GM13977 (cell line): ENCODE data around the gene ACBD4.
A peak's percentile ranks its signal among the peaks of the same experiment; 100 is the strongest.

Experiments used
- DNase-seq: peaks from one replicate; pipeline ENCODE4 v3.0.0; 2012; ENCODE audit warnings: low spot score
- in situ Hi-C: fragments of 300-500 bp; cut with MboI; formaldehyde crosslinking; loops from one replicate; pipeline ENCODE4 v1.12.0; 2022; ENCODE audit warnings: low sequenced_read_pairs, low pct_unique_long_range_greater_than_20kb, mixed read lengths, inconsistent platforms; ENCODE audit not compliant: unreplicated experiment
- TF ChIP-seq, protein P1 (sequence below): IDR thresholded peaks from 2 replicates; pipeline ENCODE4 v1.5.1; 2012; ENCODE audit warnings: mild to moderate bottlenecking, control low read depth; ENCODE audit not compliant: insufficient read depth; ENCODE audit errors: extremely low read depth, missing control alignments

The ACBD4 gene

GRCh38 chr17:45129940-45130680, 5.4 kb upstream of the ACBD4 start:
- TF ChIP-seq, protein P1, sequence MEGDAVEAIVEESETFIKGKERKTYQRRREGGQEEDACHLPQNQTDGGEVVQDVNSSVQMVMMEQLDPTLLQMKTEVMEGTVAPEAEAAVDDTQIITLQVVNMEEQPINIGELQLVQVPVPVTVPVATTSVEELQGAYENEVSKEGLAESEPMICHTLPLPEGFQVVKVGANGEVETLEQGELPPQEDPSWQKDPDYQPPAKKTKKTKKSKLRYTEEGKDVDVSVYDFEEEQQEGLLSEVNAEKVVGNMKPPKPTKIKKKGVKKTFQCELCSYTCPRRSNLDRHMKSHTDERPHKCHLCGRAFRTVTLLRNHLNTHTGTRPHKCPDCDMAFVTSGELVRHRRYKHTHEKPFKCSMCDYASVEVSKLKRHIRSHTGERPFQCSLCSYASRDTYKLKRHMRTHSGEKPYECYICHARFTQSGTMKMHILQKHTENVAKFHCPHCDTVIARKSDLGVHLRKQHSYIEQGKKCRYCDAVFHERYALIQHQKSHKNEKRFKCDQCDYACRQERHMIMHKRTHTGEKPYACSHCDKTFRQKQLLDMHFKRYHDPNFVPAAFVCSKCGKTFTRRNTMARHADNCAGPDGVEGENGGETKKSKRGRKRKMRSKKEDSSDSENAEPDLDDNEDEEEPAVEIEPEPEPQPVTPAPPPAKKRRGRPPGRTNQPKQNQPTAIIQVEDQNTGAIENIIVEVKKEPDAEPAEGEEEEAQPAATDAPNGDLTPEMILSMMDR, result no peak
- DNase-seq, result no peak
- in situ Hi-C loops, result no loop called here

DNA sequence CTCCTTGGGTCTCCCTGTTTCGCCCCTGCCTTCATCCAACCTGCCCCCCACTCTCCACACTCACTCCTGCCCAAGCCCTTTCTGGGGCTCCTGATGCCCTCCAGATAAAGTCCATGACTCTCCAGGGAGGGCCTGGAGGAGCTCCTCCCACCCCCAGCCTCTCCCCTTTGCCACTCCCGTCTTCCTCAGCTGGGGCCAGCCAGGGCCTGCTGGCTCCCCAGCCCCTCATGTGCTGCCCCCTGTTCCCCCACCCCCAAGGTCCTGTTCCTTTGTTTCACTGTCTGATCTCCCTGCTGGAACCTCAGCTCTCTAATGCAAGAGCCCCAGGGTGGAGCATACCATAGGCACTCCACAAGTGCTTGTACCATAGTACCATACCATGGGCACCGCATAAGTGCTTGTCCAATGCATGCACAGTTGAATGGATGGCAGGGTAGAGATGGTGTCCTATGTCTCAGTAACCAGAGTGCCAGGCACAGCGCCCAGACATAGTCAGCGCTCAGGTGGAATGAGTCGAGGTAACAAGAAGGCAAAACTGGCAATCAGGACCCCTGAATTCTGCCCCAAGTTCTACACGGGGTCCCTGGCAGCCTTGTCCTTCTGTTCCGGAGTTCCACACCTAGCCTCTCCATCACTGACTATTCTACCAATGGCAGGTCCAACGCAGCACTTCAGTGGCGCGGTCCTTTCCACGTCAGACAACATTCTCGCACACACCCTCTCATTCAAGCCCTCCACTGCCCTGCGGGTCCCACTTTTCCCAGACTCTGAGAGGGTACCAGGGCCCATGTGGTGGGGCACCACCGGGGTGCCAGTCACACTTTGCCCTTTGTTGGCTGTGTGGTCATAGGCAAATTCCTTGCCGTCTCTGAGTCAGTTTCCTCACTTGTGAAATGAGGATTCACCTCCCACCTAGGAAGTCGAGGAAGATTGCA, 4.5 kb upstream of the ACBD4 start:
- no peak for DNase-seq
- TF ChIP-seq, protein P1, result no peak
- in situ Hi-C loops, result no loop called here

DNA sequence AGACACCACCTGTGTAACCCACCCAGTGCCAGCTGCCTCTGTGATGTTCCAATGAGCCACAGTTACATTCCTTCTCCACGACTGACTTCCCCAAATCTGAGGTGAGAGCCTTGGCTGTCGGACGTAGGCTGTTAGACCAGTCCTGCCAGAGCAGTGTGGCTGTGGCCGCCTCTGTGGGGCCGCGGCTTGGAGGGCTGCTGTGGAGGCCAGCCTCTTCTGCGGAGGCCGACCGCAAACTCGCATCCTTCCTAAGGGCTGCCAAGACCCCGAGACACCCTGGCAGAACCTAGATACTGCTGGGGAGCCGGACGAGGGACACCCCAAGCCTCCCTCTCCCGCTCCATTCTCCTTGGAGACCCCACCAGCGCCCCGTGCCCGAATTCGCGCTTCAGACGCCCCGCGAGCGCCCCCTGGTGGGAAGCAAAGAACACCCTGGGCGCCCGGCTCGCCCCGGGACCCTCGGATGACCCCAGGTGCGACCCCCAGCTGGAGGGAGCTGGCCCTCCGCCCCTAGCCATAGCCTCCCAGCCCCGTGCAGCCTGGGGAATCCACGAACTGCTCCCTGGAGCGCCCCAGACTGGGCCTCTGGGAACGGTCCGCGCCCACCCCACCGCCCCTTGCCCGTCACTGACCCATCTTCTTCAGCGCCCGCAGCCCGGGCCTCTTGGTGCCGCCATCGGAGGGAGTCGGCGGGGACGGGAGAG, 3.7 kb upstream of the ACBD4 start:
- TF ChIP-seq, protein P1, result peak; percentile 75
- peak; percentile 73 for DNase-seq
- in situ Hi-C loops, result no loop called here

- DNase-seq, result no peak
- in situ Hi-C loops, result no loop called here
- TF ChIP-seq, protein P1, result no peak
Observed at GRCh38 chr17:45132320-45132571, 3.2 kb upstream of the ACBD4 start, which contains the start of gene PLCD3. PLCD3 (minus strand) TSS chr17:45132515; CDS start chr17:45132410, 105 bp downstream.

DNA sequence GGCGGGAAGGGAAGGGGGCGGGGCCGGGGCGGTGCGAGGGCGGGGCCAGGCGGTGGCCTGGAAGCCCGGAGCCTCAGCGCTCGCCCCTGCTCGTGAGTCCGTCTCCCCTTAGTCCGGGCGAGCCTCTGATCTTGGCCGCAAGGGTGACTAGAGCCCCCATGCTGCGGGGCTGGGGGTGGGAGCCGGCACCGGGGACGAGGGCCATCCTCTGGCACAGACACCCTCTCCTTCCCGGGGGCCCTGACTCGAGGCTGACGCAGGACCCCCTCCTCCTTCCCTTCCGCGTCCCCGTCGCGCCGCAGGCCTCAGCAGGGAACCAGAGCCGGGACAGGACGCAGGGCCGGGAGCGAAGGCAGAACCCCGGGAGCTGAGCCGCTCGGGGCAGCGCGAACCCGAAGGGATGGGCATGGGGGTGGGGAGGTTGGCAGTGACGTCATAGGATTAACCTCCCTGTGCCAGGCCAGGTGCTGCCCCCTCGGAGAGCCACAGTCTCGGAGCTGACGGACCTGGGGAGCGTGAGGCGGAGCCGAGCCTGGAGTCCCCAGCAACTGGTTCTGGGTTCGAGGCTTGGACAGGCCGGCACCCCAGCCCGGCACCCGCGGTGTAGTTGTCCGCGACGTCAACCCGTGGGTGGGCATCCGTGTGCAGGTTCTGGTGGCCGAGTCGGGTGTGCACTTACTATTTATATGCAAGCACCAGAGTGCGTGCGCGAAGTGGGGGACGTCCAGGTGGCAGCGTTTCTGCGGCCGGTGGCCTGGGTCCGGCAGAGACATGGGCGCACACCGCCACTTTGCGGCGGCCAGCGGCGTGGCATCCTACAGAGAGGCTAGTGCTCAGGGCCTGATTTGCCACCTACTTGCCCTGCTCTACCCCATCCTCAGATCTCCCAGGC, 2.7 kb upstream of the ACBD4 start:
- in situ Hi-C loops, result no loop called here
- DNase-seq, result peak; percentile 98
- TF ChIP-seq, protein P1, result peak; percentile 95
